ENCODE measurements around the gene MED16.
A peak's percentile ranks its signal among the peaks of the same experiment; 100 is the strongest.
"Not testable (repeated sequence)": the region's sequence is repeated elsewhere in the genome, so short reads cannot be mapped to it uniquely, and the experiment has no call there.

Gene MED16

GRCh38 chr19:870314-870713 is 22.7 kb downstream of the MED16 start:
- no peak for DNase-seq

- DNase-seq = no peak
Measured at GRCh38 chr19:869245-870177, 23.5 kb downstream of the MED16 start.

GRCh38 chr19:868458-869244 is 24.3 kb downstream of the MED16 start:
- DNase-seq = no peak

GRCh38 chr19:867855-868457 is 25.0 kb downstream of the MED16 start:
- no peak for DNase-seq

- DNase-seq = no peak
Measured at GRCh38 chr19:867301-867793, 25.6 kb downstream of the MED16 start.

GRCh38 chr19:866769-867300 is 26.2 kb downstream of the MED16 start:
- DNase-seq = no peak

- no peak for DNase-seq
Measured at GRCh38 chr19:863315-863620, 29.7 kb downstream of the MED16 start.

- peak; percentile 87 for DNase-seq
Measured at GRCh38 chr19:862581-863314, 30.2 kb downstream of the MED16 start.

GRCh38 chr19:861756-862580 is 31.0 kb downstream of the MED16 start:
- peak; percentile 87 for DNase-seq

GRCh38 chr19:861141-861755 is 31.7 kb downstream of the MED16 start:
- no peak for DNase-seq

- no peak for DNase-seq
Measured at GRCh38 chr19:858868-859843, 33.8 kb downstream of the MED16 start, which contains the start of gene CFD. Gene CFD (plus strand): TSS chr19:859664. CDS start chr19:859690, 26 bp downstream.

GRCh38 chr19:858284-858683 is 34.7 kb downstream of the MED16 start:
- no peak for DNase-seq

- no peak for DNase-seq
Measured at GRCh38 chr19:855566-856120, 37.3 kb downstream of the MED16 start.

- DNase-seq = no peak
Measured at GRCh38 chr19:855142-855541, 37.8 kb downstream of the MED16 start.

GRCh38 chr19:854549-854948 is 38.4 kb downstream of the MED16 start:
- no peak for DNase-seq

- DNase-seq = not testable (repeated sequence)
Measured at GRCh38 chr19:853614-854220, 39.3 kb downstream of the MED16 start.

GRCh38 chr19:853014-853585 is 39.9 kb downstream of the MED16 start:
- DNase-seq = no peak

Measured in OCI-M1 (cell line).